Daoy (cell line): ENCODE measurements around the gene PLAGL2. TPM values are rescaled to one million over a fixed set of nuclear protein-coding genes. Genes with fewer than 3 reads are reported as not detected.
A peak's percentile ranks its signal among the peaks of the same experiment; 100 is the strongest.
"Not testable (repeated sequence)": the region's sequence is repeated elsewhere in the genome, so short reads cannot be mapped to it uniquely, and the experiment has no call there.

Source experiments
- DNase-seq: peaks from one replicate; pipeline ENCODE4 v3.0.0-alpha.2; 2015; ENCODE audit warnings: low read depth
- total RNA-seq: library from RNA; depleted of rRNA; stranded (reverse); fragments of >200 nt; shearing (Covaris generic); gene quantifications from 2 replicates; pipeline ENCODE4 v1.2.3, GENCODE V29; 2014; rRNA removed

PLAGL2 gene, protein sequence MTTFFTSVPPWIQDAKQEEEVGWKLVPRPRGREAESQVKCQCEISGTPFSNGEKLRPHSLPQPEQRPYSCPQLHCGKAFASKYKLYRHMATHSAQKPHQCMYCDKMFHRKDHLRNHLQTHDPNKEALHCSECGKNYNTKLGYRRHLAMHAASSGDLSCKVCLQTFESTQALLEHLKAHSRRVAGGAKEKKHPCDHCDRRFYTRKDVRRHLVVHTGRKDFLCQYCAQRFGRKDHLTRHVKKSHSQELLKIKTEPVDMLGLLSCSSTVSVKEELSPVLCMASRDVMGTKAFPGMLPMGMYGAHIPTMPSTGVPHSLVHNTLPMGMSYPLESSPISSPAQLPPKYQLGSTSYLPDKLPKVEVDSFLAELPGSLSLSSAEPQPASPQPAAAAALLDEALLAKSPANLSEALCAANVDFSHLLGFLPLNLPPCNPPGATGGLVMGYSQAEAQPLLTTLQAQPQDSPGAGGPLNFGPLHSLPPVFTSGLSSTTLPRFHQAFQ
- total RNA-seq = 3.4 and 4.6 TPM in 2 replicates

DNA sequence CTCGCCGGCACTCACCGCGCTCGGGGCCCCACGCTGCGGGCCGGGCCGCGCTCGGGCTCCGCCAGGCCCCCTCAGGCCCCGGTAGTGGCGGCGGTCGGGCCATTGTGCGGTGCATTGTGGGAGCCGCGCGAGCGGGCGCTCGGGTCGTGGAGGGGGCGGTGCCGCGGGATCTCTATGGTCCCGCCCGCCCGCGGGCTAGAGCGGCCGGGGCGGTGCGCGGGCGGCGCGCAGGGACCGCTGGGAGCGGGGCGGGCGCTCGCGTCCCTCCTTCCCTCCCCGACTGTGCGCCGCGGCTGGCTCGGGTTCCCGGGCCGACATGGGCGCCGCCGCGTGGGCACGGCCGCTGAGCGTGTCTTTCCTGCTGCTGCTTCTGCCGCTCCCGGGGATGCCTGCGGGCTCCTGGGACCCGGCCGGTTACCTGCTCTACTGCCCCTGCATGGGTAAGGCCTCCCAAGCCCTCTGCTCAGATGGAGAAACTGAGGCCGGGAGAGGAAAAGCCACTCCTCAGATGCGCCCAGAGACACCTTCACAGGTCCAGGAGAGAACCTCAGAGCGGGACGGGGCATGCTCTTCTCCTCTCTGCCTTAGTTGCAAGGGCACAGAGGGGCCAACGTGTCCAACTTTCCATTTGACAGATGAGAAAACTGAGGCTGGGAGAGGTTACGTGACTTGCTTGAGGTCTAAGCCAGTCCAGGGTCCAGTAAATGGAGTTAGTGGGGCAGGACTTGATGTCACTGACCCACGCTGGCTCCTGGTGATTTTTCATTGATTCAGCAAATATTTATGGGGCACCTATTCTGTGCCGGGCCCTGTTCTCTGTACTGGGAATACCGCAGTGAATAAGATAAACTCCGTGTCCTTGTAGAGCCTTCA, at the start of gene PLAGL2, which contains the start of gene POFUT1:
PLAGL2 (minus strand) TSS at position 118 of the 873 bp plus-strand sequence. CDS start 5,565 bp downstream, outside the sequence.
POFUT1 (plus strand) TSS at position 255 of the 873 bp plus-strand sequence; CDS start at position 317, 62 bp downstream.
- DNase-seq = peak; percentile 91

DNA sequence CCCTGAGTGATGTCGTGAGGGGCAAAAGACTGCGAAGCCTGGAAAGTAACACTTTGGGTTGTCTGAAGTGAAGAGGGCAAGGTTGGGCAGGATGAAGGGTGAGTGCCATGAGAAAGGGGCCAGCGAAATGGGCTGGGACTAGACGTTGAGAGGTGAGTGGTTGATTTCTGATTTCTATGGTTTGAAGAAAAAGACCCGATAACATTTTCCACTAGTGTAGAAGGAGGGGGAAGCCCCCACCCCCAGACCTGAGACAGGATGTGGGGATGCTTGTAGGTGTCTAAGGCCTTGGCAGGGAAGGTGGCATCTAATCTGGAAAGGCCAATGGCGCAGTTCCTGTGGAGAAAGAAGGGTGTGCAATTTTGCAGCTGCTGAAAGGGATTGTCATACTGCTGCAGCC, 44.6 kb upstream of the PLAGL2 start:
- DNase-seq = no peak

DNA sequence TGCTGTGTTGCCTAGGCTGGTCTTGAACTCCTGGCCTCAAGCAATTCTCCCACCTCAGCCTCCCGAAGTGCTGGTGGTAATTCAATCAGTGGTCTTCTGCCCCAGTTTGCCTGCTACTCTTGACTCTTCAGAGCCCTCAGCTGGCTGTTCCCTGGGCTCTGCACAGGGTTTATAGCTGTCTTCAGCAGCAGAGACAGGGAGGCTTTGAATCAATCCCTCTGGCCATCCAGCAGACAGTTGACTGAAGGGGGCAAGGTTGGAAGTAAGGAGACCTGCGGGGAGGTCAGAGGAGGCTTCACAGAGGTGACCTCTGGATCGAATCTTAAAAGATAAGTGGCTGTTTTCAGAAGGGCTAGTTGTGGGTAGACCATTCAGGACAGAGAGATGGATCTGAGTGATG, 43.9 kb upstream of the PLAGL2 start:
- no peak for DNase-seq

DNA sequence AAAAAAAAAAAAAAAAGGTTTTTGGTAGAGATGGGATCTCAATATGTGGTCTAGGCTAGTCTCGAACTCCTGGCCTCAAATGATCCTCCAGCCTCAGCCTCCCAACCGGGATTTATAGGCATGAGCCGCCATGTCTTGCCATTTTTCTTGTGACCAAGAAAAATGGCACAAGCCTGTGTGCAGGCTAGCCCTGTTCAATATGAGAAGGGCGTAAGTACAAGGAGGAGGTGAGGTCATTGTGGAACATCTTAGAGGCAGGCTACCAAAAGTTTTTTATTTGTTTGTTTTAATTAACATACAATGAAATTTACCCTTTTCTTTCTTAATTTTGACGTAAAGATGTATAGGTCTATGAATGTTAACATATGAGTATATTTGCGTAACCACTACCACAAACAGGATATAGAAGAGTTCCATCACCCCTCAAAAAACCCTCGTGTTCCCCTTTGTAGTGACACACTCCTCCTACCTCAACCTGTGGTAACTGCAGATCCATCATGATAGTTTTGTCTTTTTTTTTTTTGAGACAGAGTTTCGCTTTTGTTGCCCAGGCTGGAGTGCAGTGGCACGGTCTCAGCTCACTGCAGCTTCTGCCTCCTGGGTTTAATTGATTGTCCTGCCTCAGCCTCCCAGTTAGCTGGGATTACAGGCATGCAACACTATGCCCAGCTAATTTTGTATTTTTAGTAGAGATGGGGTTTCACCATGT, 41.6 kb upstream of the PLAGL2 start:
- no peak for DNase-seq

DNA sequence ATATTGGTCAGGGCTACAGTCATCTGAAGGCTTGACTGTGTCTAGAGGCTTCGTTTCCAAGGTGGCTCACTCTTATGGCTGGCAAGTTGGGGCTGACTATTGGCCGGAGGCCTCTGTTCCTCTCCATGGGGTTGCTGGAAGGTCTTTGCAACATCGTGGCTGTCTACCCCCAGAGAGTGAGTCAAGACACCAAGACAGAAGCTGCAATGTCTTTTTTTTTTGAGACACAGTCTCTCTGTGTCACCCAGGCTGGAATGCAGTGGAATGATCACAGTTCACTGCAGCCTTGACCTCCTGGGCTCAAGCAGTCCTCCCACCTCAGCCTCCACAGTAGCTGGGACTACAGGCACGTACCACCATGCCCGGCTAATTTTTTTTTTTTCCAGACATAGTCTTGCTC, 40.5 kb upstream of the PLAGL2 start:
- DNase-seq = no peak

DNA sequence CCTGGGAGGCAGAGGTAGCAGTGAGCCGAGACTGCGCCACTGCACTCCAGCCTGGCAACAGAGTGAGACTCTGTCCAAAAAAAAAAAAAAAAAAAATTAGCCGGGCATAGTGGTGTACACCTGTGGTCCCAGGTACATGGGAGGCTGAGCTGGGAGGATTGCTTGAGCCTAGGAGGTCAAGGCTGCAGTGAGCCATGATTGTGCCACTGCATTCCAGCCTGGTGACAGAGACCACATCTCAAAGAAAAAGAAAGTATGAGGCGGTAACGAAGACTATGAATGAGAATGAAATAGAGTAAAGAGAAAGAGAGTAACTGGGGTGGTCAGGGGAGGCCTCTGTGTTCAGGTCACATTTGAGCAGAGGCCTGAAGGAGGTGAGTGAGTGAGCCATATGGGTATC, 38.7 kb upstream of the PLAGL2 start:
- not testable (repeated sequence) for DNase-seq

DNA sequence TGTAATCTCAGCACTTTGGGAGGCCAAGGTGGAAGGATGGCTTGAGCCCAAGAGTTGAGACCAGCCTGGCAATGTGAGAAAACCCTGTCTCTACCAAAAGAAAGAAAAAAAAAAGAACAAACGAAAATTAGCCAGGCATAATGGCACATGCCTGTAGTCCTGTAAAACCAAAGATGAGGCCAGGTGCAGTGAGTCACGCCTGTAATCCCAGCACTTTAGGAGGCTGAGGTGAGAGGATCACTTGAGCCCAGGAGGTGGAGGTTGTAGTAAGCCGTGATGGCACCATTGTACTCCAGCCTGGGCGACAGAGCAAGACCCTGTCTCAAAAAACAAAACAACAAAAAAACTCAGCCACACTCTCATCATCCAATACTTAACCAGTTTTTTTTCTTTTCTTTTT, 37.4 kb upstream of the PLAGL2 start:
- DNase-seq = no peak

DNA sequence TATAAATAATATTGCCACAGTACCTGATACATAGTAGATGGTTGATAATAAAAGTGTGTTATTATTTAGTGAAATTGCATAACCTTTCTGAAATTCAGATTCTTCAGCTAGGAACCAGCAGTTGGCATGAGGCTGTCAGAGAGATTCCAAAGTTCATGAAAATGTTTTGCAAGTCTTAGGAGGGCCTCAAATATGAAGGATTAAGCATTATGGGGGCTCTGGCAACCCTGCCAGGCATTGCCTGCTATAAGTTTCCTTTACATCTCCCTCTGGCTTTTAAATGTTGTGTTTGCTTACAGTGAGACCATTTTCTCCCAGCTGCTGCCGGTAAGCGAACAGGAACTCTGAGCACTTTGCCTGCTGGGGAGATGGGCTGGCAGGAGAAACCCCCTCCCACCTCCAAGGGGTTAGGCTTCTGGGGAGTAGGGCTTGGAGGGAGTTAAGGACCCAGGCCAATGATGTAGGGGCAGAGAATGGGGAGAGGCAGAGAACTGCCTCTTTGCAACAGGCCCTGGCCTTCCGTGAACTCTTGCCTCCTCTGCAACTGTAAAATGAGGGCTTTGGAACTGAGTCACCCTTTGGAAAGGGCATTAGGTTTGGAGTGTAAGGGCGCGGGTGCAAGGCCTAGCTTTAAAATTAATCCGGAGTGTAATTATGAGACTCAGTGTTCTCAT, 36.7 kb upstream of the PLAGL2 start:
- DNase-seq = peak; percentile 19

DNA sequence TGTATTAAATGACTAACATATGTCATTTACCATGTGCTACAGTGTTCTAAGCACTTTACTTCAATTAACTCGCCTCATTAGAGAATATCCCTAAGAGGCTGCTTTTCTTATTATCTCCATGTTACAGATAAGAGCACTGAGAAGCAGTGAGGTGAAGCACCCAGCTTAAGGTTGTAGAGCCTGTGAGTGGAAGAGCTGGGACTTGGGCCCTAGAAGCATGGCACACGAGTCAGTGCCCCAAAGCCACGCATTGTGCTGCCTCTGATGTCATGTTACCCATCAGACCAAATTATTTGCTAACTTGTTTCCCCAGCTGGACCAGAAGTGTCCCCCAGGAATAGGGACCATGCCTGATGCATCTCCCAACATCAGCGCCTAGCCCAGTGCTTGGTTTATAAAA, 34.3 kb upstream of the PLAGL2 start:
- no peak for DNase-seq

DNA sequence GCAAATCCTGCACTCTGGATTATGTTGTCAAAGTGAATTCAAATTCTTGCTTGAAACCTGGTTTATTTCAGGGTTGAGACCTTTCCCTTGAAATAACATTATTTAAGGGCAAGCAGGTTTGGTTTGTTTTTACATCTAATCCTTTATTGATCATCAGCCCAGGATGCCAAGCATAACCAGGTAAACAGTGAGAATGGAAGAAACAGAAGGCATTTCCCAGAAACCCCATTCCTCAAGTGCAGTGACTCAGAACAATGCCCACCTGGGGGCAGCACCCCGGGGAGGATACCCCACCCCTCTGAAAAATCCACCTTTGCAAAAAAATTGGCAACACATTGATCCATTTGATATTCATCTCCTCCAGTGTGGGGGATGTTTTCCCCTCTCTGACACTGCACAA, 32.7 kb upstream of the PLAGL2 start:
- no peak for DNase-seq

DNA sequence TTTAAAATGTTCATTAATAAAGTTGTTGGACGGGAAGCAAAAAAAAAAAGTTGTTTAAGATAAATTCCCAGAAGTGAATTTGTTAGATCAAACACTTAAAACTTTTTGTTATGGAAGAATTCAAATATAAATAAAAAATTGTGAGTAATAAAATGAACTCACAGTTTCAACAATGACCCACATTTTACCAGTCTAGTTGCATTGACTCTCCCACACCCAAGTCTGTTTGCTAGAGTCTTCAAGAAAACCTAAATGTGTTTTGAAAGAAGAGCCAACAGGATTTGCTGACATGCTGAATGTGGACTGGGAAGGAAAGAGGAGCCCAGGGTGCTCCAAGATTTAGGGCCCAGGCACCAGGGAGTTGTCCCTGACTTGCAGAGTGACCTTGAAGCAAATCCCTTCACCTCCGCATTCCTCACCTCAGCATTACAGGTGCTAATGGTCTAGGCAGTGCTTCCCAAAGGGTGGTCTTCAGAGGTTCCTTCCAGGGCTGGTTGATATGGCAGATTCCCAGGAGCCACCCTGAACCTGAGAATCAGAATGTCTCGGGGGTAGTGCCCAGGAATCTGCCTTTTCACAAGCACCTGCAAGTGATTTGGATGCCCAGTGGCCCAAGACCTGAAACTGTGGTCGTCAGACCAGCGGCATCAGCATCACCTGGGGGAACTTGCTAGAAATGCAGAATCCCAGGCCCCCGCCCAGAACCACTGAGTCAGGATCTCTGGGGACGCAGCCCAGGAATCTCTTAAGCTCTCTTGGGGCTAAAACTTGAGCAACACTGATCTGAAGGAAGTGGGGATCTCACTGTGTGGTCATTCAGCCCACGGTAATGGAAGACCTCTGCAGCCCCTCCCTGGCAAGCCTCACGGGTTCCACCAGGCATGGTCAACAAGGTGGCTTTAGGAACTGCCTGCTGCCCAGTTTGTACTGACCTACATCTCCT, 31.2 kb upstream of the PLAGL2 start:
- no peak for DNase-seq

DNA sequence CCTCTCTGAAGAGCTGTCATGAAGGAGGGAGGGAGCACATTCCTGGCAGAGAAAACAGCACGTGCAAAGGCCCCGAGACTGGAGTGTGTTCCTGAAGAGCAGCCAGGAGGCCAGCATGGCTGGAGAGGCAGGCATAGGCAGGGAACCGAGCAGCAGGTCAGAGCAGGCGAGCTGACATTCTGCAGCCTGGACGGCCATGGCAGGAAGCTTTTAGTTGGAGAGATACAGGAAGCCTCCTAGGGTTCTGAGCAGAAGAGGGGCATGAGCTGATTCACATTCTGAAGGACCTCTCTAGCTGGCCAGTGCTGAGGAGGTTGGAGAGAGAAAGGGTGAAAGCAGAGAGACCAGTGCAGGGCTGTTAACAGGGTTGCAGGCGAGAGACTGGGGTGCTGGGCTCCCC, 29.9 kb upstream of the PLAGL2 start:
- no peak for DNase-seq

DNA sequence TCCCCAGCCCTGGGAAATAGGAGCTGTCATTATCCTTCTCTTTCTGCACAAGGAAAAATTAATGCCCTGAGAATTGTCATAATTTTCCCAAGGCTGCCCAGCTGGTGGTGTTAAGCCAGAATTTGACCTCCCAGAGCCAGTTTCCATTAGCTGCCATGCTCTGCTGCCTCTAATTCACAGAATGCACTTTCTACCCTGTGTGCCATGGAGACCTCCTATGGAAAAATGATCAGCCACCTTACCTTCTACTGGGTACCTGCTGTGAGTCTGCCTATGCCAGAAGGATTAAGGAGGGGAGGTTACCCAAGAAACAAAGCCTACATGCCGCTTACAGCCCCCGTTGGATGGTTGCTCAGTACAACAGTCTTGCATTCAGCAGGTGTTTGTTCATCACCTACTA, 29.3 kb upstream of the PLAGL2 start:
- no peak for DNase-seq

DNA sequence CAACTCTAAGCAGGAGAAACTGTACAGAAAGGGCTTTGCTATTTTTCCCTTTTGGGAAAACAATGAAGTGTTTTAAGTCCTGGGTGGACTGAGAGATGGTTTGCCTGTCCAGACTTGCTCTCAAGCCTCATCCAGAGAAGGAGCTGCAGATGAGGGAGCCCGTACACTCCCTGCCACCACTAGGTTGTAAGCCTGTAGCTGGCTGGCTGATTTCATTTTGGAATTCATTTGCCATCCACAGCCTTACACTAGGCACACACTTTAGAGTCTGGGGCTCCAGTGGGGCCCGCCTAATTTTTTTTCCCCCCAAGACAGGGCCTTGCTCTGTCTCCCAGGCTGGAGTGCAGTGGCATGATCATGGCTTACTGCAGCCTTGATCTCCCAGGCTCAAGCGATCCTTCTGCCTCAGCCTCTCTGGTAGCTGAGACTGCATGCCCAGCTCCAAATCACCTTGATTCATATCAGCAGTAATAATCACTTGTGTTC, 28.5 kb upstream of the PLAGL2 start:
- no peak for DNase-seq

DNA sequence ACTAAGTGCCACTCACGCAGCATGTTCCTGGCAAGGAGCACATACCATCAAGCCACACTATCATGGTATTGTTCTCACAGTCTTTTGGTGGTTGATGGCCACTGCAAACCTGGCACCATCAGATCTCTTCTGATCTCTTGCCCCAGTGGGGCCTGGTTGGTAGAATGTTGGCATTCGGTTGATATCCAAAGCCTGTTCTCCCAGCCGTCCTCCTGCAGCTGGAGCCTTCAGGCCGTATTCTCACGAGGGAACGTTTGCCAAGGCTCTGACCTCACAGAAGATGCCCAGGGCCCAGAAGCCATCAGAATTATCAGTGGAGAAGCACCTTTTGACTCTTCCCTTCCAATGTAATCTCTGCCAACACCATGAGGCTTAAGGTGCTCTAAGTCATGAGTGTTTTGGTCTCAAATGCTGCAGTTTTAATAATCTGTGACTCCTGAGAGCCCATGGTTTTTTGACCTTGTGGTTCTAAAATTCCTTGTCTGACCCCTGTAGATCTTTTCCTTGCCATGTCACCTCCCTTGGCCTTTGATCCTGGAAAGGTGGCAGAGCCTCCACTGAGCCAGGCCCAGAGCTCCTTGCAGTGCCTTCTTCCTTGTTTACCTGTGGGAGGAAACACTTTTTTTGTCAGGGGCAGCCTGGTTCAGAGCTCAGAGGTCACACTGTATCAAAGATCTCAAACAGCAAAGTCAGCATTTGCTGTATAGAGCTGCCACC, 27.9 kb upstream of the PLAGL2 start:
- no peak for DNase-seq

DNA sequence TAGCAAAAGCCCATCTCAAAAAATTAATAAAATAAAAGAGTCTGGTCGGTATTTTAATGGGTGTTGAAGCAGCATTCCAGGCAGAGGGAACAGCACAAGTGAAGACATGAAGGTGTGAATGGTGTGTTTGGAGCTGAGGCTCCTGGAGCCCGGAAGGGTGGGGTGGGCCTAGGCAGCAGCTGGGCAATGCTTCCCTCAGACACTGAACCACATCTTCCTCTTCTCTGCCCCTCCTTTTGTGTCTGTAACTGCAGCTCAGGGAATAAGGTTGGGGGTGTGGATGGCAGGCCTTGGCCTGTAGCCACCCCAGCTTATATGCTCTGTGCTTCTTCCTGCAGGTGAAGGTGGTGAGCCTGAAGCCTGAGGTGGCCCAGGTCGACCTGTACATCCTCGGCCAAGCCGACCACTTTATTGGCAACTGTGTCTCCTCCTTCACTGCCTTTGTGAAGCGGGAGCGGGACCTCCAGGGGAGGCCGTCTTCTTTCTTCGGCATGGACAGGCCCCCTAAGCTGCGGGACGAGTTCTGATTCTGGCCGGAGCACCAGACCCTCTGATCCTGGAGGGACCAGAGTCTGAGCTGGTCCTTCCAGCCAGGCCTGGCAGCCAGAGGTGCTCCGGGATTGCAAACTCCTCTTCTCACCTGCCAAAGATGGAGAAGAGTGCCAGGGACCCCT, 26.7 kb upstream of the PLAGL2 start:
- no peak for DNase-seq

DNA sequence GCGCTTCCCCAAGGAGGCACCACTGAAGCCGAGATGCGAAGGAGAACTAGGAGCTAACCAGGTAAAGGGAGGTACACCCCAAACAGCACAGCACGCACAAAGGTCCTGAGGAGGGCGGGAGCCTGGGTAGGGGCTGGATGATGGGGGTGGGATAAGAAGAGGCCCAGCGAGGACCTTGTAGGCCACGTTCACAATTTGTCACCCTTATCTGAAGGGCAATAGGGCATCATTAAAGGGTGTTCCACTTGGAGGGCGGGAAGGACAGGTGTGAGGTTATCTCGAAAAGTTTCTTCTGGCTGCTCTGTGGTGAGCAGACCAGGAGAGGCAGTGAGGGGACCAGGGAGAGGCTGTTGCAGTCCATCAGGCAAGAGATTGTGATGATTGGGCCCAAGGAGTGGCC, 25.7 kb upstream of the PLAGL2 start:
- no peak for DNase-seq

DNA sequence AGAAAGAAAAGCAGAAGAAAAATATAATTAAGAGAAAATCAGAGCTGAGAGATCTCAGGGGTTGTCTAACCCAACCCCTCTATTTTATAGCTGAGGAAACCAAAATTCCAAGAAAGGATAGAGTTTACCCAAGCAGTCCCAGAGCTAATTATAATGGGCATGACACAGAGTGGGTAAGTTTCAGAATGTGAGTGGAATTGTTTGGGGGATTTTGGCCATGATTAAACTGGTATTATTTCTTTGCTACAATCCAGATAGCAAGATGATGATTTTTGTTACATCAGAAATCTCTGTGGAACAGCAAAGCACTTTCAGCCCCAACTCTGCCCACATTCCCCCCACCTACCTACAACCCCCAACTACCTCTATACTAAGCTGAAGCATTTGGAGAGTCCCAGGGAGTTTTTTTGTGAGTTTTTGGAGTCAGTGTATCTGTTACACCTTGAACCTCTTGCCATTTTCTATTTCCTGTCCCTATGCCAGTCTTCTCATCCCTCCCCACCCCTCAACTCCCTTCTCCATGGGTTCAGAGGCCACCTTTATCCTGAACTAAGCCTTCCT, 24.9 kb upstream of the PLAGL2 start:
- DNase-seq = no peak
